MM.1S (cell line): Measurements from ENCODE around the gene OSBPL8.

Source experiments
- EZH2 ChIP-seq: fragments of 300-600 bp; sonication (generic); optimal IDR thresholded peaks from 2 replicates; pipeline ENCODE3; 2017; ENCODE audit warnings: low read depth, mild to moderate bottlenecking, antibody characterized with exemption, low read length, mixed read lengths
- TF ChIP-seq, protein P1 (sequence below): fragments of 300-600 bp; sonication (generic); IDR thresholded peaks from 2 replicates; pipeline ENCODE4 v1.5.1; 2016; ENCODE audit warnings: antibody characterized with exemption, low read length, mixed read lengths

DNA sequence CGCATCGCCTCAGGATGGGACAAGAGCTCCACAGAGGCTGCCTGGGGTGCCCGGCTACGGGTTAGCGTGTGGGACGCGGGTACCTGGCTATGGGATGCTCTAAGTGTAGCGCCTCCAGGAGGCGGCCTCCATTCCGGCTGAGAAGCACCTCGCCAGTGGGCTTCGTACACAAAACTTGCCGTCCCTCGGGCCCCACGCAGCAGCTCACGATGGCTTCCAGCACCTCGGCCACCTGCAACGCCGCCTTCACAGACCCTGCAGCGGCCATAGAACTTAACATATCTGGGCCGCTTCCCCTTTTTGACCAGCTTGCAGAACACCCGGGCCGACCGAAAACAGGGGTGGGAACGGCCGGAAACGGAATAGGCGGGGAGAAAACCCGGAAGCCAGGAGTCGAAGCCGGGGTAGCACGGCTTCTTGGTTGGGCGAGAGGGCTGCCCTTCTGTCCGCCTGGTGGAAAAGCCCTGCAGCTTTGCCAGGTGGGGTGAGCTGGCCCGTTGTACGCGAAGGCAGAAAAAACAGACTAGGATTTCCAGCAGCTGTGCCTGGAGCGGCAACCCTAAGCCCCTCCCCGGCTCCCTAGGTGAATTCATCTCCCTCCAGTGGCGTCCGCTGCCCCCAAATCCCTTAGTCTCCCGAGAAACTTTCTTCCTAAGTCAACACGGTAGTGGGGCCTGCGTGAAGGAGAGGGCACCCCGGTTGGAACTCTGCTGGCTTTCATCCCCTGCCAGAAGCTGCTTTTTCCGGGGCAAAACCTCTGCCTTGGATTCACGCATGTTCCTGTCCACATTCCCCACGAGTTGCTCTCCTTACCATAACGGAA lies 211.3 kb downstream of the OSBPL8 start, which contains the start of gene BBS10:
- TF ChIP-seq, protein P1, sequence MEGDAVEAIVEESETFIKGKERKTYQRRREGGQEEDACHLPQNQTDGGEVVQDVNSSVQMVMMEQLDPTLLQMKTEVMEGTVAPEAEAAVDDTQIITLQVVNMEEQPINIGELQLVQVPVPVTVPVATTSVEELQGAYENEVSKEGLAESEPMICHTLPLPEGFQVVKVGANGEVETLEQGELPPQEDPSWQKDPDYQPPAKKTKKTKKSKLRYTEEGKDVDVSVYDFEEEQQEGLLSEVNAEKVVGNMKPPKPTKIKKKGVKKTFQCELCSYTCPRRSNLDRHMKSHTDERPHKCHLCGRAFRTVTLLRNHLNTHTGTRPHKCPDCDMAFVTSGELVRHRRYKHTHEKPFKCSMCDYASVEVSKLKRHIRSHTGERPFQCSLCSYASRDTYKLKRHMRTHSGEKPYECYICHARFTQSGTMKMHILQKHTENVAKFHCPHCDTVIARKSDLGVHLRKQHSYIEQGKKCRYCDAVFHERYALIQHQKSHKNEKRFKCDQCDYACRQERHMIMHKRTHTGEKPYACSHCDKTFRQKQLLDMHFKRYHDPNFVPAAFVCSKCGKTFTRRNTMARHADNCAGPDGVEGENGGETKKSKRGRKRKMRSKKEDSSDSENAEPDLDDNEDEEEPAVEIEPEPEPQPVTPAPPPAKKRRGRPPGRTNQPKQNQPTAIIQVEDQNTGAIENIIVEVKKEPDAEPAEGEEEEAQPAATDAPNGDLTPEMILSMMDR = peak; percentile 56
- no peak for TF ChIP-seq EZH2
